Neural crest cell (in vitro differentiated cells): ENCODE measurements around the gene SNX25. TPM values are rescaled to one million over a fixed set of nuclear protein-coding genes. Genes with fewer than 3 reads are reported as not detected.
"Not testable (repeated sequence)": the region's sequence is repeated elsewhere in the genome, so short reads cannot be mapped to it uniquely, and the experiment has no call there.

Experiments
- DNase-seq: peaks from one replicate; pipeline ENCODE4 v3.0.0; 2021; ENCODE audit warnings: low read depth, mixed read lengths, low spot score
- H3K27ac Mint-ChIP-seq: one replicate; pipeline ENCODE4 v1.8.0; 2021; ENCODE audit warnings: mild to moderate bottlenecking, mixed read lengths; ENCODE audit not compliant: unreplicated experiment
- H3K27me3 Mint-ChIP-seq: 2 replicates; pipeline ENCODE4 v1.8.0; 2021; ENCODE audit warnings: low read depth, mild to moderate bottlenecking, mixed read lengths
- H3K36me3 Mint-ChIP-seq: 2 replicates; pipeline ENCODE4 v1.8.0; 2021; ENCODE audit warnings: low read depth, mild to moderate bottlenecking, mixed read lengths
- H3K4me1 Mint-ChIP-seq: 2 replicates; pipeline ENCODE4 v1.8.0; 2021; ENCODE audit warnings: mixed read lengths
- H3K4me3 Mint-ChIP-seq: one replicate; pipeline ENCODE4 v1.8.0; 2021; ENCODE audit warnings: mild to moderate bottlenecking, mixed read lengths
- H3K9me3 Mint-ChIP-seq: 2 replicates; pipeline ENCODE4 v1.8.0; 2021; ENCODE audit warnings: mixed read lengths
- total RNA-seq: library from RNA; stranded (reverse); gene quantifications from 2 replicates; pipeline ENCODE4 v1.2.1, GENCODE V29; 2021
- TF ChIP-seq, protein P1 (sequence below): fragments of 200-600 bp; sonication (generic); conservative IDR thresholded peaks from 2 replicates; pipeline ENCODE4 v1.5.0; 2021; ENCODE audit warnings: antibody characterized with exemption, mild to moderate bottlenecking

Gene SNX25
- total RNA-seq, 1 donor from 2014 or later = 9.7 TPM

DNA sequence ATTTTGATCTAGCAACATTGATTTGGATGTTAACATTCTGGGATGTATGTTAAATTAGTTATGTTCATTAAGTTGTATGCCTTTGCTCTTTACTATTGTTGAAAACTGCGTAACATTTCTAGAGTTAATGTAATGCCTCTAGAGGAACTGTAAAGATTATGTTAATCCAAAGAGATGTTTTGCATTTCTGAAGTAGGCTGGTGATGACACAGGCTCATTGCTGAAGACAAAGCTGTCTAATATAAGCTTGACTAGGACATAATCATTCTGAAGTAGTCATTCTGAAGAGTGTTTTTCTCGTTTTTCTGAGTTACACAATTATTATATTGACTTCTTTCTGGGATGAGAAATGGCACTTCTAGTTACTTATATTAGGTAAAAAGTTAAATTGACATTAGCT lies 113.4 kb downstream of the SNX25 start:
- TF ChIP-seq, protein P1, sequence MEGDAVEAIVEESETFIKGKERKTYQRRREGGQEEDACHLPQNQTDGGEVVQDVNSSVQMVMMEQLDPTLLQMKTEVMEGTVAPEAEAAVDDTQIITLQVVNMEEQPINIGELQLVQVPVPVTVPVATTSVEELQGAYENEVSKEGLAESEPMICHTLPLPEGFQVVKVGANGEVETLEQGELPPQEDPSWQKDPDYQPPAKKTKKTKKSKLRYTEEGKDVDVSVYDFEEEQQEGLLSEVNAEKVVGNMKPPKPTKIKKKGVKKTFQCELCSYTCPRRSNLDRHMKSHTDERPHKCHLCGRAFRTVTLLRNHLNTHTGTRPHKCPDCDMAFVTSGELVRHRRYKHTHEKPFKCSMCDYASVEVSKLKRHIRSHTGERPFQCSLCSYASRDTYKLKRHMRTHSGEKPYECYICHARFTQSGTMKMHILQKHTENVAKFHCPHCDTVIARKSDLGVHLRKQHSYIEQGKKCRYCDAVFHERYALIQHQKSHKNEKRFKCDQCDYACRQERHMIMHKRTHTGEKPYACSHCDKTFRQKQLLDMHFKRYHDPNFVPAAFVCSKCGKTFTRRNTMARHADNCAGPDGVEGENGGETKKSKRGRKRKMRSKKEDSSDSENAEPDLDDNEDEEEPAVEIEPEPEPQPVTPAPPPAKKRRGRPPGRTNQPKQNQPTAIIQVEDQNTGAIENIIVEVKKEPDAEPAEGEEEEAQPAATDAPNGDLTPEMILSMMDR = no peak
- no peaks in the 10 kb centered on the region for H3K27me3 Mint-ChIP-seq
- H3K27ac Mint-ChIP-seq = no peak overlapping the region
- H3K4me3 Mint-ChIP-seq = no peak overlapping the region
- H3K9me3 Mint-ChIP-seq = peaks cover 12% of the 10 kb centered on the region
- H3K4me1 Mint-ChIP-seq = peaks cover 8% of the 10 kb centered on the region
- H3K36me3 Mint-ChIP-seq = peaks cover 36% of the 10 kb centered on the region
- DNase-seq = no peak

DNA sequence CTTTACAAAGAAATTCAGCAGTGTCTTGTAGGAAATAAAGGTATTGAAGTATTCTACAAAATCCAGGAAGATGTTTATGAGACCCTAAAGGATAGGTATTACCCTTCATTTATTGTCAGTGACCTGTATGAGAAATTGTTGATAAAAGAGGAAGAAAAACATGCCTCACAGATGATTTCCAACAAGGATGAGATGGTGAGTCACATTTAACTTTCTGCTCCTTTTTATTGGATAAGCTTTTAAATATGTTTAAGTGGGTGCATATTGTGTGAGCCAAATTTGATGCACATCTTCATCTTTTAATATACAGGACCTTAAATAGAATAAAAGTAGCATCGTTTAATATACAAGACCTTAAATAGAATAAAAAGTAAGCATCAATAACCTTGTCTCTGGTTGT lies 114.2 kb downstream of the SNX25 start:
- H3K4me1 Mint-ChIP-seq = peaks cover 3% of the 10 kb centered on the region
- H3K9me3 Mint-ChIP-seq = peaks cover 15% of the 10 kb centered on the region
- H3K27me3 Mint-ChIP-seq = no peaks in the 10 kb centered on the region
- TF ChIP-seq, protein P1 = no peak
- no peak for DNase-seq
- no peak overlapping the region for H3K27ac Mint-ChIP-seq
- H3K36me3 Mint-ChIP-seq = peaks cover 36% of the 10 kb centered on the region
- H3K4me3 Mint-ChIP-seq = no peak overlapping the region

DNA sequence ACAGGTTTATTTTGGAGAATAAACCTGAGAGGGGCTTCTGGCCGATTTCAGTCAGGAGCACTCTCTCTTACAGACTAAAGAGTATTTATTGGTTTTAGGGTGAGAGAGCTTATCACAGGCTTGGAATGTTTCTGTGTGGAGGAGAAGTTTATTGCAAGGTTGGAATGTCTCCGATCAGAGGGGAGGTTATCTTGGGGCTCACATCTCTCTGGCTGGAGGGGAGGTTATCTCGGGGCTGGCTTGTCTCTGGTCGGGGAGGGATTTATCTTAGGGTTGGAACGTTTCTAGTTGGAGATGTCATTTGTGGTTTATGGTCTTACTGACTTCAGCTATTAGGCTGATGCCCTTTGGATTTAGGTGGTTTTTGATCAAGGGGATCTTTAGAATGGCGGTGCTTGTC lies 115.0 kb downstream of the SNX25 start:
- H3K4me3 Mint-ChIP-seq, H3K27ac Mint-ChIP-seq, H3K4me1 Mint-ChIP-seq, H3K27me3 Mint-ChIP-seq, DNase-seq: not testable (repeated sequence)
- peaks cover 41% of the 10 kb centered on the region for H3K36me3 Mint-ChIP-seq
- H3K9me3 Mint-ChIP-seq = peaks cover 20% of the 10 kb centered on the region

DNA sequence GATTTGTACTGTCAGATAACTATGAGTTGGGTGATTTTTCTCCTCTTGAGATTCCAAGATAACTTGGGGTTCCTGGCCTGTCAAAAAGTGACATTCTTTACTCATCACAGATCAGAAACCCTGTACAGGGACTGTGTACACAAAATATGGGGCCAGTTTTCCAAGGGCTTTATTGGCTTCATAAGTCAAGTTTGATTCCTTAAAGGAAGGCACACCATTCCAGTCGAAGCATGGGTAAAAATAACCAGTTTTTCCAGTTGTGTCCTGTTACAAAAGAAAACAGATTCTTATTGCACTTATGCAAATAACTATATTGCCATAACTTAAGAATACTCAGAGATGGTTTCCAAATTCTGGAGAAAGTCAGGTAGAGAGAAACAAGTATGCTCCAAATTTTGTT lies 116.3 kb downstream of the SNX25 start:
- not testable (repeated sequence) for DNase-seq, H3K4me1 Mint-ChIP-seq, H3K4me3 Mint-ChIP-seq, H3K27me3 Mint-ChIP-seq, H3K27ac Mint-ChIP-seq
- H3K36me3 Mint-ChIP-seq = peaks cover 45% of the 10 kb centered on the region
- peaks cover 23% of the 10 kb centered on the region for H3K9me3 Mint-ChIP-seq

DNA sequence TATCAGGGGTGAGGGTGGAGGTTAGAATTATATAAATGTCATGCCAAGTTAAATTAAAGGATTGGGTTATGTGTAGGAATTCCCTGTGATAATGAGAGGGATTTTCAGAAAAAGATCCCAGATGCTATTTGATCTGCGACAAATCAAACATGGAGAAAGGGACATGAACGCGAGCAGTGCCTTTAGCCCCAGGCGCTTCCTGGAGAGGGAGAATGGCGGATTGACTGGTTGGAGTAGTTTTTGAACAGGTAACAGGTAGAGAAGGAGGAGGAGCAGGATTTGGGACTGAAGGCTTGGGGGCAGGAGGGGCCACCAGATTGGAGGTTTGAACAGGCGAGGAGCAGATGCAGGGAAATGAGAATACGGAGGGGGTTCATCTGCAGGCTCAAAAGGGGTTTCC lies 119.2 kb downstream of the SNX25 start:
- peaks cover 39% of the 10 kb centered on the region for H3K36me3 Mint-ChIP-seq
- H3K4me3 Mint-ChIP-seq = no peak overlapping the region
- no peak for DNase-seq
- no peaks in the 10 kb centered on the region for H3K27me3 Mint-ChIP-seq
- no peak overlapping the region for H3K27ac Mint-ChIP-seq
- H3K9me3 Mint-ChIP-seq = peaks cover 23% of the 10 kb centered on the region
- TF ChIP-seq, protein P1 = no peak
- H3K4me1 Mint-ChIP-seq = peaks cover 16% of the 10 kb centered on the region

DNA sequence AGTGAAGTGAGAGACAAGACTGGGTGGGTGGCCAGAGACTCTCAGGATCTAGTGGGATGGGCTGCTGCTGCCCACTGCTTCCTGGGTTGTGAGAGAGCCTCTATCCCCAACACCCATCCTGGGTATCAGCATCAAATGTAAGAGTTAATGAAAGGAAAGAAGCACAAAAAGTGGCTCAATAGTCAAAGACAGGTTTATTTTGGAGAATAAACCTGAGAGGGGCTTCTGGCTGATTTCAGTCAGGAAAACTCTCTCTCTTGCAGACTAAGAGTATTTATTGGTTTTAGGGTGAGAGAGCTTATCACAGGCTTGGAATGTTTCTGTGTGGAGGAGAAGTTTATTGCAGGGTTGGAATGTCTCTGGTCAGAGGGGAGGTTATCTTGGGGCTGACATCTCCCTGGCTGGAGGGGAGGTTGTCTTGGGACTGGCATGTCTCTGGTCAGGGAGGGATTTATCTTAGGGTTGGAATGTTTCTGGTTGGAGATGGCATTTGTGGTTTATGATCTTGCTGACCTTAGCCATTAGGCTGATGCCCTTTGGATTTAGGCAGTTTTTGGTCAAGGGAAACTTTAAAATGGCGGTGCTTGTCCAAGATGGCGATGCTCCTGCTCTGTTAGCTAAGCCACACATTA lies 120.6 kb downstream of the SNX25 start:
- H3K4me3 Mint-ChIP-seq, H3K27me3 Mint-ChIP-seq, DNase-seq, H3K27ac Mint-ChIP-seq: not testable (repeated sequence)
- H3K9me3 Mint-ChIP-seq = peaks cover 14% of the 10 kb centered on the region
- H3K4me1 Mint-ChIP-seq = peaks cover 18% of the 10 kb centered on the region
- H3K36me3 Mint-ChIP-seq = peaks cover 28% of the 10 kb centered on the region

DNA sequence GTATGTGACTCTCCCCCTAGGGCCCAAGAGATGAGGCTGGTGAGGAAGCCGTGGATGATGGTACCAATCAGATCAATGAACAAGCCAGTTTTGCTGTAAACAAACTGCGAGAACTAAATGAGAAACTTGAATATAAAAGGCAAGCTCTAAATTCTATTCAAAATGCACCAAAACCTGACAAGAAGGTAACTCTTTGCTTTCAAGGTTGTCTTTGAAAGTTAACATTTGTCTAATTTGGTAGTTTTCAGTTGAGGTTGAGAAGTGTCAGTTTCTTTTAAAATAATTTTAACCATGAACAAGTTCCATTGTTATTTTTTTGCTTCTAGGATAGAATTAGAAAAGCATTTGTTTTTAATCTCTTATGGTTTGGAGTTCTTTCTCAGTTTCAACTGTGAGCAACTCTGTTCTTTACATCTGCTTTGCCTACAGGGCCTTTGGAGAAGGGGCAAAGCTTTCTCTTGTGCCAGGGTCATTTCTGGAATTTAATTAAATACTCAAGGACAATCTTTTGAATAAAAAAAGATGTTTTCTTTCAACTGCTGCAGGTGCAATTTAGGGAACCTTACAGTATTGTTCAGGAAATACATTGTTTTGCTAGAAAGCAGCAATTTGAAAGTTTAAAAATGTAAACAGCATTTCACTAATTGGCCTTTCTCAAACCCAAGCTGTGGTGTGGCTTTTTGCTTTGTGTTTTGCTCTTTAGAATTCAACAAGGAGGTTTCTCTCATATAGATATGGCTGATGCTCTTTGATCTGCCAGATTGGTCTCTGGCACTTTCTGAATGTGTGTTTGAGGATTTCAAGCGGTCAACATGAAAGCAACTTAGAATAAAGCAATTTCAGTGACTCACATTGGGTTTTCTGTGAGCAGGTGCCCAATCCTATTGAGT lies 123.4 kb downstream of the SNX25 start:
- TF ChIP-seq, protein P1 = no peak
- DNase-seq = no peak
- Mint-ChIP-seq H3K4me3 (no peak overlapping the region), H3K4me1 (peaks cover 18% of the 10 kb centered on the region), H3K36me3 (peaks cover 38% of the 10 kb centered on the region), H3K27ac (no peak overlapping the region), H3K27me3 (no peaks in the 10 kb centered on the region), H3K9me3 (peaks cover 19% of the 10 kb centered on the region)
